Common myeloid progenitor, CD34-positive (primary cell): ENCODE measurements around the gene LDB2.

Source experiments
- CTCF ChIA-PET: fragments of 350-600 bp; sonication (Branson Sonifier 250); formaldehyde crosslinking; loops from one replicate; lab custom pipeline; 2021; ENCODE audit warnings: antibody characterized with exemption; lab: Charles Lee
- POLR2A ChIA-PET: fragments of 350-600 bp; sonication (Branson Sonifier 250); formaldehyde crosslinking; loops from one replicate; lab custom pipeline; 2021; ENCODE audit warnings: antibody characterized with exemption; lab: Charles Lee
- DNase-seq, 3 donors: peaks; one replicate each; pipeline versions ENCODE4 v3.0.0 to v3.0.0-alpha.2; 2013
- H3K27ac ChIP-seq, 2 experiments: 1 replicate in 1 of 2; 2 replicates in 1 of 2; pipeline ENCODE4 v1.7.0; 2013; ENCODE audit warnings: inconsistent platforms in 2 of 2, low read length in 2 of 2, mild to moderate bottlenecking in 2 of 2, low read depth in 1 of 2, moderate library complexity in 1 of 2; ENCODE audit not compliant: severe bottlenecking in 2 of 2, insufficient read depth in 1 of 2, poor library complexity in 1 of 2
- H3K27me3 ChIP-seq, 5 experiments: replicated peaks in 2 of 5; 1 replicate in 3 of 5; 2 replicates in 2 of 5; pipeline versions ENCODE4 v1.6.1 to v1.7.0; 2013; ENCODE audit warnings: low read length in 4 of 5, mild to moderate bottlenecking in 2 of 5, moderate library complexity in 2 of 5, inconsistent platforms in 1 of 5; ENCODE audit not compliant: insufficient read depth in 5 of 5, control insufficient read depth in 4 of 5
- H3K36me3 ChIP-seq, 4 experiments: 1 replicate in 2 of 4; 2 replicates in 2 of 4; pipeline versions ENCODE4 v1.6.1 to v1.7.0; 2013; ENCODE audit warnings: low read length in 3 of 4, control low read depth in 1 of 4, mild to moderate bottlenecking in 1 of 4; ENCODE audit not compliant: control insufficient read depth in 4 of 4, insufficient read depth in 4 of 4
- H3K4me1 ChIP-seq, 4 experiments: 1 replicate in 3 of 4; 2 replicates in 1 of 4; pipeline versions ENCODE4 v1.6.1 to v1.7.1; 2013; ENCODE audit warnings: low read length in 3 of 4, mild to moderate bottlenecking in 3 of 4, control low read depth in 1 of 4, inconsistent platforms in 1 of 4, moderate library complexity in 1 of 4; ENCODE audit not compliant: control insufficient read depth in 4 of 4, insufficient read depth in 4 of 4; ENCODE audit errors: control extremely low read depth in 1 of 4
- H3K4me3 ChIP-seq, 7 experiments: 1 replicate in 4 of 7; 2 replicates in 3 of 7; pipeline versions ENCODE4 v1.5.1 to v1.7.0; 2013; ENCODE audit warnings: mild to moderate bottlenecking in 7 of 7, low read length in 6 of 7, moderate library complexity in 6 of 7, inconsistent platforms in 2 of 7, low read depth in 2 of 7, control low read depth in 1 of 7; ENCODE audit not compliant: insufficient read depth in 4 of 7, control insufficient read depth in 1 of 7; ENCODE audit errors: extremely low read depth in 1 of 7
- H3K9me3 ChIP-seq, 5 experiments: 1 replicate in 4 of 5; 2 replicates in 1 of 5; pipeline versions ENCODE4 v1.6.1 to v1.7.1; 2013; ENCODE audit warnings: low read length in 4 of 5, mild to moderate bottlenecking in 2 of 5, inconsistent platforms in 1 of 5, low read depth in 1 of 5, moderate library complexity in 1 of 5; ENCODE audit not compliant: control insufficient read depth in 4 of 5, insufficient read depth in 2 of 5; ENCODE audit errors: control extremely low read depth in 1 of 5
- WGBS: methylation state at CpG from one replicate; pipeline ENCODE4 v1.1.5; 2013; ENCODE audit not compliant: insufficient coverage; 5-methylcytosine and 5-hydroxymethylcytosine counted together

The LDB2 gene

DNA sequence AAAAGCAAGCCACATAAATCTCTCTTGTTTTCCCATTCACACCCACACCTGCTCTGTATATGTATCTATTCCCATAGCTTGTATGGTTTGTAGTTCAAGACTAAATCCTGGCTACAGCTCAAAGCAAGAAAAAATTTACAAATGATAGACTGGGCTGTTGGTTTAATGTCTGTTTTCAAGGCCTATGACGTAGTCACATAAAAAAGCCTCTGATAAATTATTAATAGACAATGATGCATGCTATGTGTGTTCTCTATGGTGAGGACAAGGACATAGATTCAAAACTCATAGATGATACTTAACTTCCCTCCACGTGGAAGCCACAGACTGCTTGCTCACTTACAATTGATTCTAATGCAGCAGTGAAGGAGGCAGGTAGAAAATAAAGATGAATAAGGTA, 194.0 kb downstream of the LDB2 start:
- POLR2A ChIA-PET = no interaction called here
- H3K27me3 ChIP-seq = no peaks in the 10 kb centered on the region
- H3K9me3 ChIP-seq = no peaks in the 10 kb centered on the region
- DNase-seq = no peak
- no peaks in the 10 kb centered on the region for H3K4me1 ChIP-seq
- H3K4me3 ChIP-seq = no peak overlapping the region
- no CpG with 5 or more reads among the region's 2 CpGs for WGBS
- CTCF ChIA-PET = no interaction called here
- no peaks in the 10 kb centered on the region for H3K36me3 ChIP-seq
- no peak overlapping the region for H3K27ac ChIP-seq

DNA sequence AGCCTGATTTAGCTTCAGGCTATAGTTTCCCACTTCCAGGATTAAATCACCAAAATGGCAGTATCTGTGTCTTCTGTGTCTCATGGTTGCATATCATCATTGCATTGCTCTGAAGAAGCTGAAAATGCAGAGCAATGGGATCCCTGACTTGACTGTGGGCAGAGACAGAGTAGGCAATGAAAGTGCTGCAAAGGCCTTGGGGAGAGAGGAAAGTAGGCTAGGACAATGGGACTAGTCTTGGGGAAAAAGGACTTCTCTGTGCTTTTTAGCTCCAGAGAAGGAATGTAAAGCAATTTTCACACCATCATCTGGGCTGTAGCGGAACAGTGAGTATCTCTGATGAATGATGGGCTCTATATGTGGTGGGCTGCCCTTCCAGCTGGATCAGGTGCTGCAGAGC, 202.5 kb downstream of the LDB2 start:
- no peaks in the 10 kb centered on the region for H3K4me1 ChIP-seq
- no peaks in the 10 kb centered on the region for H3K9me3 ChIP-seq
- no peaks in the 10 kb centered on the region for H3K36me3 ChIP-seq
- CTCF ChIA-PET = interaction anchor here (0.9 kb wide), 1 partner anchor 14 kb away, joined by 3 read pairs; no protein-coding TSS in a partner anchor
- no peak overlapping the region for H3K27ac ChIP-seq
- 86% methylated on average over 1 of the region's 1 CpG for WGBS
- no peak overlapping the region for H3K4me3 ChIP-seq
- DNase-seq = no peak
- POLR2A ChIA-PET = no interaction called here
- no peaks in the 10 kb centered on the region for H3K27me3 ChIP-seq

DNA sequence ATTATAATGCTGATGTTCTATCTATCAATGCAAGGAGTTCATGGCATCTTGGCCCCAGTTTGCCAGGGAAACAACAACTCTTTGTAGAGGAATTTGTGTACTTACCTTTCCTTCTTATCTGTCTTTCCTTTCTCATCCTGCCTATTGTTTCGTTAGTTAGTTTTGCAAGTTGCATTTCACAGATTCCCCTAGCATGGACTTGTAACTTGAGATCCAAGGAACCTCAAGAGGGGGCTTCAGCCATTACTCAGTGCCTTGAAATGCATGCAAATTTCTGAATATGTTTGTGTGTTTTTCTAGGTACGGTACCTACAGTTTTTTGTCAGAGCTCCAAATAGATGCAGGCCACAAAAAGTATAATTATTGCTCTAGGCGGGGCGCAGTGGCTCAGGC, 203.6 kb downstream of the LDB2 start:
- ChIA-PET POLR2A (no interaction called here), CTCF (no interaction called here)
- Histone ChIP-seq H3K4me3 (no peak overlapping the region), H3K27me3 (no peaks in the 10 kb centered on the region), H3K9me3 (no peaks in the 10 kb centered on the region), H3K27ac (no peak overlapping the region), H3K4me1 (no peaks in the 10 kb centered on the region), H3K36me3 (no peaks in the 10 kb centered on the region)
- WGBS = 96% methylated on average over 4 of the region's 4 CpGs
- no peak for DNase-seq

DNA sequence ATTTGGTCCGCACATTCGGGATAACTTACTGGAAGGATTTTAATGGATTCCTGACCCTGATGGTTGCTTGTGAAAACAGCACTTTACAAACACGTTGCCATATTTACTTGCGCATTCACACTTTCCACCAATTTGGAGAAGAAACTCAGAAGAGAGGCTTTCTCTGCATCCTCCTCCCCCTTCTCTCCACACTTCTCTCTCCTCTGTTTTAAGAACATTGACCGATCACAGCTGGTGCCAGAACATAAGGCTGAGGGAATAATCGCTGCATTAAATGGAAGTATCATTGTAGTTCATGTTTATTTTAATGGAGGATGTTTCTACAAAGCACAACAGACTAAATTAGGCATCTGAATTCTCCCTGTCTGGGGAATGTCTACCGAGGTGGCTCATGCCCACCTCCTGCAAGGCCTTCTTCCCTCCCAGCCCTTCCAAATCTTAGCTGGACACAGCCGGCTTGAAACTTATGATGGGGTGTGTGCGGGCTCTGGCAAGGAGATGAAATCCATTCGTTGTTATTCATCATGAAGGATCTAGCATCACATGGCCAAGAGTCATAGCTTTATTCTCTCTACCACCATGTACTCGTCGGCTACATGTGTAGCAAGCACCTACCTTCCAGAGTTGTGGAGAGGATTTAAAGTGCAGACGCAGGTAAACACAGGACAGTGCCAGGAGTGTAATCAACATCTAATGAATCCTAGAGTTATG, 204.1 kb downstream of the LDB2 start:
- WGBS = 87% methylated on average over 5 of the region's 13 CpGs
- H3K4me1 ChIP-seq = no peaks in the 10 kb centered on the region

DNA sequence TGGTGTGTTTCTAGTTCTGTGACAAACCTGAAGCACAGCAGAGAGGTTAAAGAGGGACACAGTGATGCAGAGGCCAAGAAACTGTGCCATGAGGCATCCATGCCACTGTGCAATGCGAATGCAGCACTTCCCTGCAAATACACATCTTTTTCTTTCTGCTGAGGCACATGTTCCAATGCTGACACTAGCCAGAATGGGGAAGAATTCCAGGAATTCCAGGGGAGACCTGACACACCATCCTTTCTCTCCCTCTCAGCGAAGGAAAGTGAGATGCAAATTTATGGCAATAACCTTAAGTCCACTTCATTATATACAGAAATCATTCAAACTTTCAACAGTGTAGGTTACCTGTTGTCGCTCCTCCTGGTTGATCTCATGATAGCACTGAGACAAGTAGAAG, 204.8 kb downstream of the LDB2 start:
- Histone ChIP-seq H3K27me3 (no peaks in the 10 kb centered on the region), H3K27ac (no peak overlapping the region), H3K36me3 (no peaks in the 10 kb centered on the region), H3K4me3 (no peak overlapping the region), H3K9me3 (peaks cover 0 to 1% (median 0%) of the 10 kb centered on the region in 5 experiments), H3K4me1 (no peaks in the 10 kb centered on the region)
- 93% methylated on average over 2 of the region's 3 CpGs for whole genome bisulfite sequencing
- CTCF ChIA-PET = no interaction called here
- no peak for DNase-seq
- POLR2A ChIA-PET = no interaction called here

More for the DNA sequence above, 204.1 kb downstream of the LDB2 start:
- Histone ChIP-seq H3K4me3 (no peak overlapping the region), H3K27ac (no peak overlapping the region), H3K9me3 (peaks cover 0 to 1% (median 0%) of the 10 kb centered on the region in 5 experiments), H3K36me3 (no peaks in the 10 kb centered on the region), H3K27me3 (no peaks in the 10 kb centered on the region)
- ChIA-PET POLR2A (no interaction called here), CTCF (no interaction called here)
- DNase-seq = no peak

DNA sequence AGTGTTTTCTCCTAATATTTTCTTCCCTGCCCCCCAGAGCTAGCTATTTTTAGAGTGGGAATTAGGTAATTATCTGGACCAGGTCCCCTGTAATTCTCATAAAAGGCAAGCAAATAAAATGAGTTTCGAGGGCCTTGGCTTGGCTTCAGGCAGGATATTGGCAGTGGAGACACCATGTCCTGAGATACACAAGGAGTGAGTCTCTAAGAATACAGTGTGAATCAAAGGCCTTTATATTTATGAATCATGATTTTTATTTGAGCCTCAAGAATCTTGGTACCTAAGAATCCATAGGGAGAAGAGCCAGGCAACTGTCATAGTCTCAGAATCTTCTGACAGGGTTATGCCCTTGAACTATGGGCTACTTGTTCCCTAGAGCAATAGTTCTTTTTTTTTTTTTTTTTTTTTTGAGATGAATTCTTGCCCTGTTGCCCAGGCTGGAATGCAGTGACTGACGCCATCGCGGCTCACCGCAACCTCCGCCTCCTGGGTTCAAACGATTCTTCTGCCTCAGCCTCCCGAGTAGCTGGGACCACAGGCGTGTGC, 205.4 kb downstream of the LDB2 start:
- Histone ChIP-seq H3K9me3 (peaks cover 0 to 1% (median 0%) of the 10 kb centered on the region in 5 experiments), H3K4me3 (no peak overlapping the region), H3K27me3 (no peaks in the 10 kb centered on the region), H3K36me3 (no peaks in the 10 kb centered on the region), H3K27ac (no peak overlapping the region), H3K4me1 (no peaks in the 10 kb centered on the region)
- CTCF ChIA-PET = no interaction called here
- no peak for DNase-seq
- 91% methylated on average over 9 of the region's 9 CpGs for WGBS
- POLR2A ChIA-PET = no interaction called here

DNA sequence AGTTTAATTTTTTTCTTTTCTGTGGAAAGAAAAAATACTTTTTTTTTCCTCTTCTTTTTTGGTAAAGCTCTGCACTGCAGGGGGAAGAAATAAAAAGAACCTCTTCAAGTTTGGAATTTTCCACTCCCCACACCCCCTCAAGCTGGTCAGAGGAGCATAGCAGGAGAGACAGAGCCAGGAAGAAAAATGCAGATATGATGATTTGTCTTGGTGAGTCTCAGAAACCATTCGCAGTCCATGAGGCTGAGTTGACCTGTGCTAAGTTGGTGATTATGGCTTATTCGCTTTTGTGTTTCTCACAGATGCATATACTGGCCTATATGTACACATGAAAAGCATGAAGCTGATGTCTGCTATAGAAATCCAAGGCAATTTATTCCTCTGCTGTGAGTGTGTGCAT, 205.9 kb downstream of the LDB2 start:
- DNase-seq = no peak
- Histone ChIP-seq H3K27ac (no peak overlapping the region), H3K27me3 (no peaks in the 10 kb centered on the region), H3K4me3 (no peak overlapping the region), H3K4me1 (no peaks in the 10 kb centered on the region), H3K36me3 (no peaks in the 10 kb centered on the region), H3K9me3 (peaks cover 0 to 1% (median 0%) of the 10 kb centered on the region in 5 experiments)
- CTCF ChIA-PET = no interaction called here
- POLR2A ChIA-PET = no interaction called here
- WGBS = no CpG with 5 or more reads among the region's 2 CpGs
